Hepatocyte (in vitro differentiated cells): ENCODE data around the gene MPI. TPM values are rescaled to one million over a fixed set of nuclear protein-coding genes. Genes with fewer than 3 reads are reported as not detected.

Experiments
- DNase-seq: peaks from one replicate; pipeline ENCODE4 v3.0.0-alpha.2; 2016; ENCODE audit warnings: low spot score
- H2AFZ ChIP-seq: fragments of 200-600 bp; sonication (generic); 2 replicates; pipeline ENCODE4 v1.6.0; 2016; ENCODE audit warnings: antibody characterized with exemption, mild to moderate bottlenecking
- H3K27ac ChIP-seq: fragments of 200-600 bp; sonication (generic); 2 replicates; pipeline ENCODE4 v1.5.1; 2016; ENCODE audit warnings: mild to moderate bottlenecking
- H3K27me3 ChIP-seq: fragments of 200-600 bp; sonication (generic); 2 replicates; pipeline ENCODE4 v1.6.1; 2016
- H3K36me3 ChIP-seq: fragments of 200-600 bp; sonication (generic); replicated peaks from 2 replicates; pipeline ENCODE4 v1.5.1; 2016; ENCODE audit warnings: low read depth; ENCODE audit not compliant: insufficient read depth
- H3K4me1 ChIP-seq: fragments of 200-600 bp; sonication (generic); 2 replicates; pipeline ENCODE4 v1.5.1; 2016; ENCODE audit warnings: mild to moderate bottlenecking, moderate library complexity; ENCODE audit not compliant: insufficient read depth
- H3K4me2 ChIP-seq: fragments of 200-600 bp; sonication (generic); 2 replicates; pipeline ENCODE4 v1.6.0; 2016
- H3K4me3 ChIP-seq: fragments of 200-600 bp; sonication (generic); 2 replicates; pipeline ENCODE4 v1.5.1; 2016; ENCODE audit warnings: mild to moderate bottlenecking
- H3K79me2 ChIP-seq: fragments of 200-600 bp; sonication (generic); 2 replicates; pipeline ENCODE4 v1.6.0; 2017; ENCODE audit warnings: mild to moderate bottlenecking
- H3K9me2 ChIP-seq: fragments of 200-600 bp; sonication (generic); replicated peaks from 2 replicates; pipeline ENCODE4 v1.6.0; 2017; ENCODE audit warnings: mild to moderate bottlenecking; ENCODE audit not compliant: insufficient read depth
- H3K9me3 ChIP-seq: fragments of 200-600 bp; sonication (generic); 2 replicates; pipeline ENCODE4 v1.5.1; 2016; ENCODE audit warnings: low read depth, mild to moderate bottlenecking
- H4K20me1 ChIP-seq: fragments of 200-600 bp; sonication (generic); 2 replicates; pipeline ENCODE4 v1.6.0; 2016; ENCODE audit warnings: mild to moderate bottlenecking; ENCODE audit not compliant: insufficient read depth, poor library complexity, severe bottlenecking
- CTCF ChIP-seq: fragments of 200-600 bp; sonication (generic); IDR thresholded peaks from 2 replicates; pipeline ENCODE4 v1.5.1; 2016; ENCODE audit warnings: antibody characterized with exemption, mild to moderate bottlenecking; ENCODE audit not compliant: poor library complexity
- EZH2 ChIP-seq: fragments of 200-600 bp; sonication (generic); IDR thresholded peaks from 2 replicates; pipeline ENCODE4 v1.6.1; 2016; ENCODE audit warnings: antibody characterized with exemption, mild to moderate bottlenecking, borderline replicate concordance
- EZH2phosphoT487 ChIP-seq: fragments of 200-600 bp; sonication (generic); IDR thresholded peaks from one replicate; pipeline ENCODE4 v1.6.1; 2018; ENCODE audit warnings: antibody characterized with exemption, mild to moderate bottlenecking, low read depth, moderate library complexity; ENCODE audit not compliant: unreplicated experiment, severe bottlenecking
- WGBS: methylation state at CpG from one replicate; pipeline ENCODE4 v1.1.6; 2016; ENCODE audit warnings: low lambda C conversion rate; ENCODE audit errors: missing lambda C conversion rate; 5-methylcytosine and 5-hydroxymethylcytosine counted together
- polyA plus RNA-seq: library from polyadenylated mRNA; unstranded; fragments of >200 nt; fragmentation: Nextera tagmentation; extraction: Ambion mirVana; gene quantifications from 2 replicates; pipeline ENCODE4 v1.2.1, GENCODE V29; 2016
- total RNA-seq: library from RNA; depleted of rRNA; stranded (reverse); fragments of >200 nt; gene quantifications from 2 replicates; pipeline ENCODE4 v1.2.3, GENCODE V29; 2014

Gene MPI
- total and polyA plus RNA-seq, 2 experiments from 2014 or later = 32.8 to 41.1 TPM

GRCh38 chr15:74857671-74858368 is 32.0 kb upstream of the MPI start:
- H3K9me2 ChIP-seq = no peaks in the 10 kb centered on the region
- H3K36me3 ChIP-seq = no peaks in the 10 kb centered on the region
- no peaks in the 10 kb centered on the region for H3K27me3 ChIP-seq
- H3K4me1 ChIP-seq = peaks cover 11% of the 10 kb centered on the region
- H3K4me3 ChIP-seq = no peak overlapping the region
- peak overlapping the region; percentile 34 for H3K27ac ChIP-seq
- no peak overlapping the region for H2AFZ ChIP-seq
- H3K9me3 ChIP-seq = no peaks in the 10 kb centered on the region
- peaks cover 77% of the 10 kb centered on the region for H3K79me2 ChIP-seq
- no peak for TF ChIP-seq CTCF
- peaks cover 49% of the 10 kb centered on the region for H4K20me1 ChIP-seq
- no peak overlapping the region for H3K4me2 ChIP-seq
- WGBS = 91% methylated on average over 9 of the region's 9 CpGs
- DNase-seq = no peak

GRCh38 chr15:74858369-74858740 is 31.5 kb upstream of the MPI start:
- WGBS = 90% methylated on average over 4 of the region's 4 CpGs
- no peak overlapping the region for H3K27ac ChIP-seq
- H4K20me1 ChIP-seq = peaks cover 49% of the 10 kb centered on the region

GRCh38 chr15:74863239-74864056 is 26.4 kb upstream of the MPI start:
- no peaks in the 10 kb centered on the region for H3K9me2 ChIP-seq
- H3K4me2 ChIP-seq = no peak overlapping the region
- H3K9me3 ChIP-seq = no peaks in the 10 kb centered on the region
- DNase-seq = no peak
- H2AFZ ChIP-seq = no peak overlapping the region
- H3K36me3 ChIP-seq = no peaks in the 10 kb centered on the region
- H3K27me3 ChIP-seq = no peaks in the 10 kb centered on the region
- 81% methylated on average over 8 of the region's 11 CpGs for WGBS
- H3K27ac ChIP-seq = no peak overlapping the region
- peaks cover 94% of the 10 kb centered on the region for H3K79me2 ChIP-seq
- peaks cover 65% of the 10 kb centered on the region for H4K20me1 ChIP-seq
- peaks cover 33% of the 10 kb centered on the region for H3K4me1 ChIP-seq
- no peak overlapping the region for H3K4me3 ChIP-seq
- TF ChIP-seq EZH2 = no peak
- no peak for TF ChIP-seq CTCF
- no peak for TF ChIP-seq EZH2phosphoT487

More at GRCh38 chr15:74858369-74858740, 31.5 kb upstream of the MPI start:
- Histone ChIP-seq H3K79me2 (peaks cover 83% of the 10 kb centered on the region), H3K9me2 (no peaks in the 10 kb centered on the region), H3K9me3 (no peaks in the 10 kb centered on the region), H3K27me3 (no peaks in the 10 kb centered on the region), H2AFZ (no peak overlapping the region), H3K4me1 (peaks cover 11% of the 10 kb centered on the region), H3K36me3 (no peaks in the 10 kb centered on the region), H3K4me3 (no peak overlapping the region), H3K4me2 (no peak overlapping the region)
- DNase-seq = no peak
- TF ChIP-seq EZH2 (no peak), CTCF (no peak), EZH2phosphoT487 (no peak)
